HCT116 (cell line): ENCODE data around the gene MED14. TPM values are rescaled to one million over a fixed set of nuclear protein-coding genes. Genes with fewer than 3 reads are reported as not detected.
"Not testable (repeated sequence)": the region's sequence is repeated elsewhere in the genome, so short reads cannot be mapped to it uniquely, and the experiment has no call there.

Source experiments
- ATAC-seq: fragments of 200-7000 bp; cut with Tn5 transposase; 2 replicates; pipeline ENCODE4 v1.9.1; 2020; ENCODE audit warnings: mild to moderate bottlenecking, moderate library complexity
- BruUV-seq: library from RNA; stranded (reverse); fragments of 400-500 nt; replicated peaks from 2 replicates; lab custom pipeline; 2021; lab: Mats Ljungman, UMichigan
- CTCF ChIA-PET: fragments of 300-600 bp; sonication (Branson Sonifier 250); formaldehyde crosslinking; loops from one replicate; lab custom pipeline; 2021; ENCODE audit warnings: antibody characterized with exemption; lab: Charles Lee
- POLR2A ChIA-PET: fragments of 300-600, 350-600 bp; sonication (Branson Sonifier 250); formaldehyde crosslinking; loops from one replicate; lab custom pipeline; 2021; ENCODE audit warnings: antibody characterized with exemption; lab: Charles Lee
- RAD21 ChIA-PET, 2 experiments: fragments of 300-600 bp; sonication (Branson Sonifier 250); formaldehyde crosslinking; loops; one replicate each; lab custom pipeline; 2023; ENCODE audit warnings: low total read pairs in 2 of 2; ENCODE audit not compliant: uncharacterized antibody in 2 of 2, unreplicated experiment in 2 of 2, low non-redundant PET in 1 of 2; lab: Charles Lee
- DNase-seq: peaks from one replicate; pipeline ENCODE4 v3.0.0-alpha.2; 2010; ENCODE audit warnings: low read depth, low spot score
- H2AFZ ChIP-seq: fragments of 200-600 bp; shearing (Covaris generic), sonication (generic); 2 replicates; pipeline ENCODE4 v1.6.1; 2017; ENCODE audit warnings: low read depth, mixed run types, mixed read lengths, antibody characterized with exemption, low read length; ENCODE audit not compliant: poor library complexity, severe bottlenecking
- H3K27ac ChIP-seq: 2 replicates; pipeline ENCODE4 v1.5.1; 2012; ENCODE audit warnings: low read depth, low read length
- H3K27me3 ChIP-seq: fragments of 200-600 bp; sonication (generic); 2 replicates; pipeline ENCODE4 v1.6.1; 2016; ENCODE audit warnings: mixed run types, low read length, mixed read lengths; ENCODE audit not compliant: insufficient read depth
- H3K36me3 ChIP-seq, 2 experiments: fragments of 200-500 bp in 1 of 2; fragments of 200-600 bp in 1 of 2; sonication (Bioruptor generic) in 1 of 2; sonication (generic) in 1 of 2; 2 replicates each; pipeline versions ENCODE4 v1.5.1 to v1.6.1; 2014 to 2016; ENCODE audit warnings: low read length in 2 of 2, inconsistent platforms in 1 of 2, mixed read lengths in 1 of 2, mixed run types in 1 of 2; ENCODE audit not compliant: insufficient read depth in 2 of 2, control insufficient read depth in 1 of 2
- H3K4me1 ChIP-seq, 2 experiments: fragments of 200-600 bp in 1 of 2; sonication (generic) in 1 of 2; 2 replicates each; pipeline versions ENCODE4 v1.5.1 to v1.6.1; 2012 to 2017; ENCODE audit warnings: low read length in 2 of 2, inconsistent platforms in 1 of 2, mild to moderate bottlenecking in 1 of 2, mixed read lengths in 1 of 2, mixed run types in 1 of 2, moderate library complexity in 1 of 2; ENCODE audit not compliant: insufficient read depth in 2 of 2, control insufficient read depth in 1 of 2
- H3K4me2 ChIP-seq: fragments of 200-600 bp; sonication (generic); 2 replicates; pipeline ENCODE4 v1.6.1; 2017; ENCODE audit warnings: mixed run types, low read length, mixed read lengths
- H3K4me3 ChIP-seq, 2 experiments: fragments of 200-600 bp in 1 of 2; sonication (generic) in 1 of 2; replicated peaks in 1 of 2; 2 replicates each; pipeline ENCODE4 v1.5.1; 2011 to 2016; ENCODE audit warnings: low read length in 2 of 2, control low read depth in 1 of 2, low read depth in 1 of 2, mild to moderate bottlenecking in 1 of 2, mixed read lengths in 1 of 2, mixed run types in 1 of 2
- H3K79me2 ChIP-seq: fragments of 200-600 bp; sonication (generic); 2 replicates; pipeline ENCODE4 v1.6.1; 2017; ENCODE audit warnings: mild to moderate bottlenecking, mixed run types, low read length, moderate library complexity, mixed read lengths; ENCODE audit not compliant: insufficient read depth
- H3K9ac ChIP-seq: fragments of 200-600 bp; sonication (generic); 2 replicates; pipeline ENCODE4 v1.6.1; 2016; ENCODE audit warnings: low read length, mixed read lengths
- H3K9me2 ChIP-seq: fragments of 200-600 bp; sonication (generic), shearing (Covaris generic); 2 replicates; pipeline ENCODE4 v1.6.1; 2017; ENCODE audit warnings: mixed run types, mild to moderate bottlenecking, moderate library complexity; ENCODE audit not compliant: insufficient read depth
- H3K9me3 ChIP-seq, 2 experiments: fragments of 200-500 bp in 1 of 2; fragments of 200-600 bp in 1 of 2; sonication (Bioruptor generic) in 1 of 2; sonication (generic) in 1 of 2; 2 replicates each; pipeline ENCODE4 v1.6.1; 2014 to 2017; ENCODE audit warnings: low read length in 2 of 2, mixed read lengths in 2 of 2, inconsistent platforms in 1 of 2, low read depth in 1 of 2, mild to moderate bottlenecking in 1 of 2, mixed run types in 1 of 2, moderate library complexity in 1 of 2; ENCODE audit not compliant: control insufficient read depth in 1 of 2, insufficient read depth in 1 of 2
- H4K20me1 ChIP-seq: fragments of 200-600 bp; sonication (generic), shearing (Covaris generic); 2 replicates; pipeline ENCODE4 v1.6.1; 2017; ENCODE audit warnings: mixed run types, mild to moderate bottlenecking, moderate library complexity; ENCODE audit not compliant: insufficient read depth
- CEBPB ChIP-seq: IDR thresholded peaks from 2 replicates; pipeline ENCODE4 v1.6.1; 2012; ENCODE audit warnings: low read depth
- EGR1 ChIP-seq: IDR thresholded peaks from 2 replicates; pipeline ENCODE4 v1.6.1; 2012; ENCODE audit warnings: low read depth
- EZH2 ChIP-seq: fragments of 200-600 bp; sonication (generic); IDR thresholded peaks from 2 replicates; pipeline ENCODE4 v1.6.1; 2017; ENCODE audit warnings: antibody characterized with exemption, mixed run types
- EZH2phosphoT487 ChIP-seq: fragments of 200-600 bp; IDR thresholded peaks from 2 replicates; pipeline ENCODE4 v1.6.1; 2018; ENCODE audit warnings: antibody characterized with exemption, borderline replicate concordance
- FOSL1 ChIP-seq: IDR thresholded peaks from 2 replicates; pipeline ENCODE4 v1.6.1; 2012; ENCODE audit warnings: low read depth
- POLR2AphosphoS5 ChIP-seq: IDR thresholded peaks from 2 replicates; pipeline ENCODE4 v1.6.1; 2011; ENCODE audit warnings: mild to moderate bottlenecking, low read depth, low read length, moderate library complexity
- SIN3A ChIP-seq: IDR thresholded peaks from 2 replicates; pipeline ENCODE4 v1.6.1; 2012; ENCODE audit warnings: low read depth
- SRF ChIP-seq: IDR thresholded peaks from 2 replicates; pipeline ENCODE4 v1.6.1; 2012; ENCODE audit warnings: low read depth
- TCF7L2 ChIP-seq: IDR thresholded peaks from 2 replicates; pipeline ENCODE4 v1.7.0; 2011; ENCODE audit warnings: borderline replicate concordance, inconsistent platforms; ENCODE audit not compliant: insufficient read depth, insufficient read length; ENCODE audit errors: extremely low read depth
- YY1 ChIP-seq: IDR thresholded peaks from 2 replicates; pipeline ENCODE4 v1.6.1; 2011; ENCODE audit warnings: low read length, low read depth, moderate library complexity, mild to moderate bottlenecking; ENCODE audit not compliant: insufficient replicate concordance; ENCODE audit errors: extremely low read depth
- intact Hi-C: fragments of 100-400 bp; cut with micrococcal nuclease; formaldehyde crosslinking; loops from 2 replicates; pipeline ENCODE4 v1.10.0; 2022
- total RNA-seq: library from RNA; stranded (reverse); gene quantifications from one replicate; pipeline ENCODE4 v1.2.1, GENCODE V29; 2021; ENCODE audit not compliant: unreplicated experiment
- TF ChIP-seq, protein P1 (sequence below): IDR thresholded peaks from 2 replicates; pipeline ENCODE4 v1.6.1; 2012
- TF ChIP-seq, protein P2 (sequence below), 3 experiments: fragments of 200-600 bp in 1 of 3; sonication (generic) in 1 of 3; IDR thresholded peaks in 2 of 3; conservative IDR thresholded peaks in 1 of 3; 2 replicates each; pipeline ENCODE4 v1.5.1; 2012 to 2017; ENCODE audit warnings: low read depth in 2 of 3, low read length in 2 of 3, antibody characterized with exemption in 1 of 3, borderline replicate concordance in 1 of 3, control low read depth in 1 of 3, mild to moderate bottlenecking in 1 of 3, mixed read lengths in 1 of 3, mixed run types in 1 of 3, moderate library complexity in 1 of 3; ENCODE audit not compliant: insufficient read depth in 1 of 3
- TF ChIP-seq, protein P3 (sequence below): IDR thresholded peaks from 2 replicates; pipeline ENCODE4 v1.6.1; 2011; ENCODE audit warnings: mild to moderate bottlenecking, low read length, moderate library complexity; ENCODE audit not compliant: insufficient replicate concordance; ENCODE audit errors: extremely low read depth

MED14 gene
- total RNA-seq, 1 experiment from 2014 or later: 51.8 TPM

DNA sequence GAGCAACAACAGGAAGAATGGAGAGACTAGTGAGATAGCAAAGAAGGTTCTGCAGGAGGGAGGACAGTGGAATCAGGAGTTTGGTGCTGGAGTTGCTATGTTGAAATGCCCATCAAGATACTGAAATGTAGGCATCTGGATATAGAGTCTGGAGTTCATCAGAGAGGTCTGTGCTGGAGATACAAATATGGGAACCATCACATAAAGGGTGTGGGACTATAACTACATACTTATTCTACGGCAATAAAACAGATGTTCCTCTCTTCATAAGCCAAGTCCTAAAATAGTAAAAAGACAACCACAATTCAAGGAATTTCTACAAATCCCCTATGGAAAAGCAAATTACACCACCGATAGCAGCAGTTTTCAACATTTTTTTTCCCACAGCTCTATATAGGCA, 1.6 kb downstream of the MED14 start:
- no peak for DNase-seq
- Histone ChIP-seq H3K27me3 (no peaks in the 10 kb centered on the region), H3K9me3 (no peaks in the 10 kb centered on the region), H3K9ac (no peak overlapping the region), H3K36me3 (no peaks in the 10 kb centered on the region), H3K4me1 (peaks cover 0 to 13% of the 10 kb centered on the region in 2 experiments; a peak in 2 of 4 replicates), H3K4me3 (peak overlapping the region in 1 of 2 experiments; percentile 72; a peak in 1 of 4 replicates), H3K4me2 (peak overlapping the region; percentile 78), H2AFZ (no peak overlapping the region), H3K27ac (no peak overlapping the region), H4K20me1 (no peaks in the 10 kb centered on the region), H3K9me2 (no peaks in the 10 kb centered on the region), H3K79me2 (peaks cover 52% of the 10 kb centered on the region)
- TF ChIP-seq TCF7L2 (no peak), EGR1 (no peak), POLR2AphosphoS5 (no peak), SIN3A (no peak), EZH2 (no peak), EZH2phosphoT487 (no peak), CEBPB (no peak), SRF (no peak), FOSL1 (no peak), YY1 (no peak)
- TF ChIP-seq, protein P1, sequence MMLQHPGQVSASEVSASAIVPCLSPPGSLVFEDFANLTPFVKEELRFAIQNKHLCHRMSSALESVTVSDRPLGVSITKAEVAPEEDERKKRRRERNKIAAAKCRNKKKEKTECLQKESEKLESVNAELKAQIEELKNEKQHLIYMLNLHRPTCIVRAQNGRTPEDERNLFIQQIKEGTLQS: no peak
- TF ChIP-seq, protein P2, sequence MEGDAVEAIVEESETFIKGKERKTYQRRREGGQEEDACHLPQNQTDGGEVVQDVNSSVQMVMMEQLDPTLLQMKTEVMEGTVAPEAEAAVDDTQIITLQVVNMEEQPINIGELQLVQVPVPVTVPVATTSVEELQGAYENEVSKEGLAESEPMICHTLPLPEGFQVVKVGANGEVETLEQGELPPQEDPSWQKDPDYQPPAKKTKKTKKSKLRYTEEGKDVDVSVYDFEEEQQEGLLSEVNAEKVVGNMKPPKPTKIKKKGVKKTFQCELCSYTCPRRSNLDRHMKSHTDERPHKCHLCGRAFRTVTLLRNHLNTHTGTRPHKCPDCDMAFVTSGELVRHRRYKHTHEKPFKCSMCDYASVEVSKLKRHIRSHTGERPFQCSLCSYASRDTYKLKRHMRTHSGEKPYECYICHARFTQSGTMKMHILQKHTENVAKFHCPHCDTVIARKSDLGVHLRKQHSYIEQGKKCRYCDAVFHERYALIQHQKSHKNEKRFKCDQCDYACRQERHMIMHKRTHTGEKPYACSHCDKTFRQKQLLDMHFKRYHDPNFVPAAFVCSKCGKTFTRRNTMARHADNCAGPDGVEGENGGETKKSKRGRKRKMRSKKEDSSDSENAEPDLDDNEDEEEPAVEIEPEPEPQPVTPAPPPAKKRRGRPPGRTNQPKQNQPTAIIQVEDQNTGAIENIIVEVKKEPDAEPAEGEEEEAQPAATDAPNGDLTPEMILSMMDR (IDR thresholded peaks at IDR 0.05 in 2 of 3, conservative IDR thresholded peaks at IDR 0.05 in 1 of 3; ENCODE audit: borderline replicate concordance in 1 of 3, insufficient read depth in 1 of 3, low read depth in 2 of 3, low read length in 2 of 3): no peak
- TF ChIP-seq, protein P3, sequence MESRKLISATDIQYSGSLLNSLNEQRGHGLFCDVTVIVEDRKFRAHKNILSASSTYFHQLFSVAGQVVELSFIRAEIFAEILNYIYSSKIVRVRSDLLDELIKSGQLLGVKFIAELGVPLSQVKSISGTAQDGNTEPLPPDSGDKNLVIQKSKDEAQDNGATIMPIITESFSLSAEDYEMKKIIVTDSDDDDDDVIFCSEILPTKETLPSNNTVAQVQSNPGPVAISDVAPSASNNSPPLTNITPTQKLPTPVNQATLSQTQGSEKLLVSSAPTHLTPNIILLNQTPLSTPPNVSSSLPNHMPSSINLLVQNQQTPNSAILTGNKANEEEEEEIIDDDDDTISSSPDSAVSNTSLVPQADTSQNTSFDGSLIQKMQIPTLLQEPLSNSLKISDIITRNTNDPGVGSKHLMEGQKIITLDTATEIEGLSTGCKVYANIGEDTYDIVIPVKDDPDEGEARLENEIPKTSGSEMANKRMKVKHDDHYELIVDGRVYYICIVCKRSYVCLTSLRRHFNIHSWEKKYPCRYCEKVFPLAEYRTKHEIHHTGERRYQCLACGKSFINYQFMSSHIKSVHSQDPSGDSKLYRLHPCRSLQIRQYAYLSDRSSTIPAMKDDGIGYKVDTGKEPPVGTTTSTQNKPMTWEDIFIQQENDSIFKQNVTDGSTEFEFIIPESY: no peak
- no peak for ATAC-seq
- no TSS peak for BruUV-seq
- ChIA-PET POLR2A (no interaction called here), CTCF (no interaction called here), RAD21 (no interaction called here)
- intact Hi-C loops: no loop called here

DNA sequence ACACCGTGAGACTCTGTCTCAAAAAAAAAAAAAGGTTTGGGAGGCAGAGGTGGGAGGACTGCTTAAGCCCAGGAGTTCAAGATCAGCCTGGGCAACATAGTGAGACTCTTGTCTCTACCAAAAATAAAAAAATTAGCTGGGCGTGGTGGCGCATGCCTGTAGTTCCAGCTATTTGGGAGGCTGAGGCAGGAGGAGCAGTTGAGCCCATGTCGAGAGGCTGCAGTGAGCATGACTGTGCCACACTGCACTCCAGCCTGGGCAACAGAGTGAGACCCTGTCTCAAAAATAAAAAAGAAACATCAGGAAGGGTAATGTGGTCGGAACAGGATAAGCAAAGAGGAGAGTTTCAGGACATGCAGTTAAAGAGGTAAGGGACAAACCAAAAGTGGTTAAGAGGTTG, 2.8 kb downstream of the MED14 start:
- H4K20me1 ChIP-seq, H3K36me3 ChIP-seq, RAD21 ChIA-PET, H3K27ac ChIP-seq, BruUV-seq, ATAC-seq, CTCF ChIA-PET, H3K9me2 ChIP-seq, H2AFZ ChIP-seq, H3K27me3 ChIP-seq, H3K9me3 ChIP-seq, H3K4me3 ChIP-seq, H3K4me2 ChIP-seq, intact Hi-C loops, H3K9ac ChIP-seq, POLR2A ChIA-PET, DNase-seq: not testable (repeated sequence)
- peaks cover 52% of the 10 kb centered on the region for H3K79me2 ChIP-seq
- H3K4me1 ChIP-seq: peaks cover 0 to 13% of the 10 kb centered on the region in 2 experiments; a peak in 2 of 4 replicates
